Daoy (cell line): ENCODE measurements around the gene DAPK1. TPM values are rescaled to one million over a fixed set of nuclear protein-coding genes. Genes with fewer than 3 reads are reported as not detected.
A peak's percentile ranks its signal among the peaks of the same experiment; 100 is the strongest.

Source experiments
- DNase-seq: peaks from one replicate; pipeline ENCODE4 v3.0.0-alpha.2; 2015; ENCODE audit warnings: low read depth
- total RNA-seq: library from RNA; depleted of rRNA; stranded (reverse); fragments of >200 nt; shearing (Covaris generic); gene quantifications from 2 replicates; pipeline ENCODE4 v1.2.3, GENCODE V29; 2014

Gene DAPK1
- total RNA-seq, 1 experiment from 2014 or later = 31.3 TPM

GRCh38 chr9:87568401-87568800, 70.7 kb downstream of the DAPK1 start:
- no peak for DNase-seq

- DNase-seq = no peak
Measured at GRCh38 chr9:87569008-87569509, 71.4 kb downstream of the DAPK1 start.

DNA sequence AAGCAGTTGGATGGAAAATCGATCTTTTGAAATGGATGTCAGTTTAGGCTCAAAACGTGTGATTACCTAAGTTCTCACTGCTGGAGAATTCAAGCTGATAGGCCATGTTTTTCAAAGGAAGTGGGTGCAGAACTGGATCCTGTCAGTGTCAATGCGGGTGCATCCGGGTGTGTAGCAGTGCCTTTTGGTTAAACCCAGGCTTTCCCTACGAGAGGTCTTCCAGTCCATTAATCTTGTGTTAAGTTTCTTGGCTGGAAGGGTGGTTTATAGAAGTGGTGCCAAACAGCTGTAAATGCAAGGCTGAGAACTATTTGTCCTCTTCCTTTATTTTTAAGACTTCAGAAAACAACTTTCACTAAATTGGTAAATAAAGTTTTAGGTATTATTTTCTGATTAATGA, 71.9 kb downstream of the DAPK1 start:
- peak; percentile 59 for DNase-seq

- no peak for DNase-seq
Measured at GRCh38 chr9:87570000-87570908, 72.6 kb downstream of the DAPK1 start.

DNA sequence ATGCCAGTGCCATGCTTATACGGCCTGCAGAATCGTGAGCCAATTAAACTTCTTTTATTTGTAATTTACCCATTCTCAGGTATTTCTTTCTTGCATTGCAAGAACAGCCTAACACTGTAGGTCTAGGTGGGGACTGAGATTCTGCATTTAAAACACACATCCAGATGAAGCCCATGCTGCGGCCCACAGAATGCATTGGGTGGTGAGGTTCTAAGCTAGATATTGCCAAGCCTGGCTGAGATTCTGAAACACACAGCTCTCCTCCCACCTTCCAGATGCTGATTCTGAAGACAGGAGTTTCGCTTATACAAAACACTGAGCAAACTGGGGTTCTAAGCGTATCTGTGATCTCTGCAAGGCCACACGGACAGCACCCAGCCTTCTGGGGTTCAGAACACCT, 75.1 kb downstream of the DAPK1 start:
- DNase-seq = no peak

DNA sequence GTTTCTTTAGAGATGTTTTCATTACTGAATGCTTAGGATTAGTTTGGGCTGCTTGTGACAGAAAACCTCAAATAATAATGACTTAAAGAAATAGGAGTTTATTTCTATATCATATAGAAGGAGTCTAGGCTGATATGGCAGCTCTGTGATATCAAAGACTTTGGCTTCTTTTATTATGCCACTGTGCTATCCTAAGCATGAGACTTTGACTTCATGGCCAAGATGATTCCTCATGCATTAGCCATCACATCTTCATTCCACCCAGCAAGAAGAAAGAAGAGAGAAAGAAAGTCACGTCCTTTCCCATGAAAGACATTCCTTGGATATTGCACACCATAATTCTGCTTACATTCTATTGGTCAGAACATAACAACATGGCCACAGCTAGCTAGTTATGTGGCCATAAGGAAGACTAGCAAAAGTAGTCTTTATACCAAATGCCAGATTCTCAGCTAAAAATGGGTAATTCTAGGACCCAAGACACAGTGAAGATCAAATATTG, 76.2 kb downstream of the DAPK1 start:
- DNase-seq = no peak

GRCh38 chr9:87577746-87578145, 80.1 kb downstream of the DAPK1 start:
- DNase-seq = no peak

GRCh38 chr9:87578625-87579024, 81.0 kb downstream of the DAPK1 start:
- DNase-seq = no peak

GRCh38 chr9:87579781-87580541, 82.3 kb downstream of the DAPK1 start:
- peak; percentile 42 for DNase-seq

GRCh38 chr9:87580941-87581438, 83.3 kb downstream of the DAPK1 start:
- DNase-seq = no peak

DNA sequence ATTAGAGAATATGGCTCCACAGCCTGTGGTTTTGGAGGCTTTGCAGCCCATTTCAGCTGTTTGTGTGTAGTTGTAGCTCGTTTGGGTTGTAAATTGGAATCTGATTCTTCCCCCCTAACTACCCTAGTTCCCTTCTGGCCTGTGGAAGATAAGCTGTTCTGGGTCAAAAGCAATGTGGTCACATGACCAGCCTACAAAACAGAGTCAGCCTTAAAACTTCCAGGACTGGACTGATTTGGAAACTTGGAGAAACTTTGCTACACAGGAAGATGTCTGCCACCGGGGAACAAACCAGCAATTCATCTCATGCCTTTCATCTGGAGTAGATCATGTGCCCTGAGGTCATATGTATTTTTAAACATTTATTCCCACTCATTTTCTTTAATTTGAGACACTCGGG, 83.8 kb downstream of the DAPK1 start:
- no peak for DNase-seq

DNA sequence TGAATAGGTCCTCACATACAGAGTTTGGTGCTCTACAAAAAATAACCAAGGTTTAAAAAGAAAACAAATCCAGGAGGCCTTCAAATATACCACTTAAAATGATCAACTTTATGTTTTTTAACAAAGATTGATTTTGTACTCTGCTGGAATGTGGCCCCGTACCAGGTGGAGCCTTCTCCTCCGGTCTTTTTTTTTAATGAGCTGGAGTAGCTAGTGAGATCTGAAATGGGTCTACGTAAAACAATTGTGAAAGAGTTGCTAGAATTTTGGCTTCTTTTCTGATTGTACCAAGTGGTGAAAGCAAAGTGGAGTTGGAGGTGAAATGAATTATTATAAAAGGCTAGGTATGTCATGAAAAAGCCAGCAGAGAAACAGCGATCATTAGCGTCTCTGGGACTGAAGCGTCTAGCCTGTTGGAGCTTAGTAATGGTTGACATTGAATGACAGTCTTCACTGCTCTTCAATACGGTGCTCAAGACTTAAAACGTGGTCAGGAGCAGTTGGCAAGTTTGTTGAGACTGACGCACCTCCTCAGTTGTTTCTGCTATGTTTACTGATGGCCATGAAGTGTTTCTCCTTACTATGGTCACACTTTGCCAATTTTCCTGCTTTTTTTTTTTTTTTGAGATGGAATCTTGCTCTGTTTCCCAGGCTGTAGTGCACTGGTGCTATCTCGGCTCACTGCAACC, 84.4 kb downstream of the DAPK1 start:
- DNase-seq = no peak

DNA sequence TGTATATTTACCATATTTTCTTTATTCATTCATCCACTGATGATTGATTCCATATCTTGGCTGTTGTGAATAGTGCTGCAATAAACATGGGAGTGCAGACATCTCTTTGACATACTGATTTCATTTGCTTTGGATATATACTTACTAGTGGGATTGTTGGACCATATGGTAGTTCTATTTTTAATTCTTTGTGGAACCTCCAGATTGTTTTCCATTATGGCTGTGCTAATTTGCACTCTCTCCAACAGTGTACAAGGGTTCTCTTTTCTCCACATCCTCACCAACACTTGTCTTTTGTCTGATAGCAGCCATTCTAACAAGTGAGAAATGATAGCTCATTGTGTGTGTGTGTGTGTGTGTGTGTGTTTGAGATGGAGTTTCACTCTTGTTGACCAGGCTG, 86.7 kb downstream of the DAPK1 start:
- no peak for DNase-seq

DNA sequence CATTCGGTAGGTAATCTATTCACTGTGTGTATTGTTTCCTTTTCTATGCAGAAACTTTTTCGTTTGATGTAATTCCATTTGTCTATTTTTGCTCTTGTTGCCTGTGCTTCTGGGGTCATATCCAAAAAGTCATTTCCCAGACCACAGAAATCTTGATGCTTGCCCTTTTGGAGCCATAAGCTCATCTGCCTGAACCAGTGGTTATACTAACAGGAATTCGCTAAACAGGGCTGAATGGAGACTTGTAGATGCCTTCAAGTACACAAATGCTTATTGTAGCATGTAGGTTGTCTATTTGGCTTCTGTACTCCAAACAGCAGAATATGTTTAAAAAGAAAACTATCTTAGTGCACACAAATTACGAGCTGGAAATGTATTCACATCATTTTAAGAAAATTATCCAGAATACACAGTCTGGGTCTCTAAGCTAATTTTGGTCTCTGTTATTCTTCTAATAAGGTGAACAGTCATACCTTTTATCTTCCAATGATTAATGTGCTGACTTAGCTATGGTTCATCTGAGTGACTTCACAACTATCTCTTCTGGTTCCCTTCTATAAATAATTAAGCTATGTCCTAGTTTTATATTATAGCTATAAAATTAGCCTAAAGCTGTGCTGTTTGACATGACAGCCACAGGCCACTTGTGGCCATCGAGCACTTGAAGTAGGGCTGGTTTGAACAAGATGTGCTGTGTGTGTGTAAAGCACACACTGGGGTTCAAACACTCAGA, 87.6 kb downstream of the DAPK1 start:
- DNase-seq = no peak

DNA sequence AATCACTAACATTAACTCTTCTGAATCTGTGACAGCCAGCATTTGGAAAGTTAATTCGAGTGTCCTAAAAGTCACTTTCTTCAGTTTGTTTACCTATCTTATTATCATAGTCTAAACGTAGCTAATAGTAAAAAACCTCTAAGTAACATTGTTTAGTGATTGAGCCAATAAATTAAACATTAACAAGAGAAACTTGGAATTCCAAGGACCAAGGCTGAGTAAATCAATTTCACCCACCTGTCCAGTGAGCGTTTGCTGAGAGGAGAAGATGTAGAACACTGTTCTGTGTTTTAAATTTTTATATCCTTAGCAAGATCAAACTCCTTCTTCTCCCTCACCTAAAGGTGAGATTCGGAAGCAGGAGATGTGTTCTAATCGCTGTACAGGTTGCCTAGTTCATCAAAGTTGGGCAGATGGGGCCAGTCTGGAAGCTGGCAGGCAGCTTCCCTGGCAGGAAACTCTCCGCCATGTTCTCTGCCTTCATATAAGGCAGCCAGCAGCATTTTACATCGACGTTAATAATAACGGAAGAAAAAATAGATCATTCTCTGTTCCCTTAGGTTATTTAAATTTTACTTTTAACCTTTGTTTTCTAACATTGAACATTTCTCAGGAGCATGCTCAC, 89.2 kb downstream of the DAPK1 start:
- DNase-seq = no peak

DNA sequence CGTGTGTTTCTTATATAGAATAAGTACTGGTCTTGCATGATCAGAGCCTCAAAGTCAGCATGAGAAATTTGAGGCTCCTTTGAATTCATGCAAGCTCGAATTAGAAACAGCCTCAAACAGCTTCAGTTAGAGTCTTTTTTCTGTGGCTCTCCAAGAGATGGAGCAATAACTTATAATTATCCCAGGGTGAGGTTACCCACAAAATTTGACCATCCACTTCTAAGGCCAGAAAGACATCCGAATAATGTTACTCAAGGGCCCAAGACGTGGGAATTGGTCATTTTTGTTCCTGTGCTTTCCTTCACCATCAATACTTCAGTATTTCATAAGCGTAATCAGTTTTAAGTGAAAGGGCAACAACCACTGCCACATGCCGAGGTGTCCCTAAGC, 89.7 kb downstream of the DAPK1 start:
- DNase-seq = no peak

DNA sequence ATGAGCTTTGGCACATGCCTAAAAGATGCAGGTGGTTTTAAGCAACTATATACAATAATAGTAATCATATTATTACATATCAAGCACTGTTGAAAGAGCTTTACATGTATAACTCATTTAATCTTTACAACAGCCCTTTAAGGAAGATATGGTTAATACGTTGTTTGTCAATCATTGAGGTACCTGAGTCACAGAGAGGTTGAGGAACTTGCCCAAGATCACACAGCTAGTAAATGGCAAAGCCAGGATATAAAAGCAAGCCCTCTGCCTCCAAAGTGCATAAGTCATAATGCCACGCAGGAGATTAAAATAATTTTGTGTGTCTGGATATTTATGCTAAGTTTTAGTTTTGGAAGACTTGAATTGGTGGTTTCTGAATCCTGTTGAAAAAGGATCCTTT, 90.2 kb downstream of the DAPK1 start:
- DNase-seq = no peak

DNA sequence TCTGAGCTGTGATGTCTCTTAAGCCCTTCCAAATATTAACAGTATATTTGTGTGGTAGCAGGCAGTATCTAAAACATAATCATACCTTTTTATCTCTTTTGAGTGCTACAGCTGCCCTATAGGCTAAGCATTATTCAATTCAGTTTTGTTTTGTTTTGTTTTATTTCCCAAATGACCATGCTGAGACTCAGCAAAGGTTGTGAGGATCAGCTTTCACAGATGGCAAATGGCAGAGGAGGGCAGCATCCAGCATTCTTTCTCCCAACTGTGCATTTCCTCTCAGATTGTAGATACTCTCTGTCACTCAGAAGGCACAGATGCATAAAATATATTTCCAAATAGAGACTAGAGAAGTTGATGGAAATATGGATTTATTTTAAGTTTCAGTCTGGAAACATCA, 90.7 kb downstream of the DAPK1 start:
- DNase-seq = no peak

DNA sequence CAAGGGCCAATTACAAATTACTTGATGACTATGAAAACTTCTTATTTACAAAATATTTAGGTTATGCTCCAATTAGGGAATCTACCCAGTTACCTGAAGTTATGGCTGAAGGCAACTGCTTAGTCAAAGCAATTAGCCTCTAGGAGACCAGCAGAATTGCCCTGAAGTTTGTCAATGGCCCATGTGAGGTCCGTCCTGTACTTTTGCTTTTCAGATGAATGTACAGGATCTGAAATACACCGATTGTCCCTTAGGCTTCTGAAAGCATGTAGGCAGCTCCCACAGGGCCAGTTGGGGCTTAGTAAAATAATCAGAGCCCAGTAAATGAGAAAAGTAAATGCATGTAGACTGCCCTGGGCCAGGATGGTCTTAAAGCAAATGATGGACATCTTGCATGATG, 93.3 kb downstream of the DAPK1 start:
- DNase-seq = no peak

DNA sequence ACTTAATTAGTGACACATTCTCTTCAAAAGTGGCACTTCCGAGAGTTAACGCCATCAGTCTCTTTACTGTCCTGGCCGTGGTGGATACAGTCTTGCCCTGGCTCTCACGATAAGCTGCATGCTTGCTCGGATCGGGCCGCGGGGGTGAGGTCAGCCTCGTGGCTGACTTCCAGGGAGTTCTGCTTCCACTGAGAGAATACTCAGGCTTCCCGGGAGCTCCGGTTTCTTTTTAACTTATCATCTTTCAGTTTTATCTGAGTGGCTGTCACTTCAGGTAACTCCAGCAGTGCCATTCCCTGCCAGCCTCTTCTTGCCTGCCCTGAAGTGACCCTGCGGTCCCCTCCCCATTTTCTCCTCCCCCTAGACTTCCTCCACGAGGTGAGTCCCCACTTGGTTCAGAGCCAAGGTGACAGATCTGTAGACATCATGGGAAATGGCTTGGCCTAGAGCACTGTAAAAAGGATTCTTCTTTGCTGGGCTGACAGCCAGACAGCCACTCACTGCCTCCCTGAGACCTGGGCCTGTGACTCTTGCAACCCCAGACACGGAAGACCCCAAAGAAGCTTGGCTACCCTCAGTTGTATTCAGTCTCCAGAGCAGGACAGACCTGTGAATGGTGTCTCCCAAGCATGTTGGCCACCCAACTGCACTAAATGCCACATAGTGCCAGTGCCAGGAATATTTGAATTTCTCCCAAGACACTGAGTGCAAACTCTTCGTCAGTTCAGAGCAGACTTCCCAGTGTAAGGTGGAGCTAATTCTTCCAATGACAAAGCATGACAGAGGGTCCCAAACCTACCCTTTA, 95.1 kb downstream of the DAPK1 start:
- DNase-seq = peak; percentile 85
